HCT116 (cell line): ENCODE measurements around the gene TMEM60. TPM values are rescaled to one million over a fixed set of nuclear protein-coding genes. Genes with fewer than 3 reads are reported as not detected.

ENCODE experiments used
- ATAC-seq: fragments of 200-7000 bp; cut with Tn5 transposase; 2 replicates; pipeline ENCODE4 v1.9.1; 2020; ENCODE audit warnings: mild to moderate bottlenecking, moderate library complexity
- BruUV-seq: library from RNA; stranded (reverse); fragments of 400-500 nt; replicated peaks from 2 replicates; lab custom pipeline; 2021; lab: Mats Ljungman, UMichigan
- CTCF ChIA-PET: fragments of 300-600 bp; sonication (Branson Sonifier 250); formaldehyde crosslinking; loops from one replicate; lab custom pipeline; 2021; ENCODE audit warnings: antibody characterized with exemption; lab: Charles Lee
- POLR2A ChIA-PET: fragments of 300-600, 350-600 bp; sonication (Branson Sonifier 250); formaldehyde crosslinking; loops from one replicate; lab custom pipeline; 2021; ENCODE audit warnings: antibody characterized with exemption; lab: Charles Lee
- RAD21 ChIA-PET, 2 experiments: fragments of 300-600 bp; sonication (Branson Sonifier 250); formaldehyde crosslinking; loops; one replicate each; lab custom pipeline; 2023; ENCODE audit warnings: low total read pairs in 2 of 2; ENCODE audit not compliant: uncharacterized antibody in 2 of 2, unreplicated experiment in 2 of 2, low non-redundant PET in 1 of 2; lab: Charles Lee
- DNase-seq: peaks from one replicate; pipeline ENCODE4 v3.0.0-alpha.2; 2010; ENCODE audit warnings: low read depth, low spot score
- H2AFZ ChIP-seq: fragments of 200-600 bp; shearing (Covaris generic), sonication (generic); 2 replicates; pipeline ENCODE4 v1.6.1; 2017; ENCODE audit warnings: low read depth, mixed run types, mixed read lengths, antibody characterized with exemption, low read length; ENCODE audit not compliant: poor library complexity, severe bottlenecking
- H3K27ac ChIP-seq: 2 replicates; pipeline ENCODE4 v1.5.1; 2012; ENCODE audit warnings: low read depth, low read length
- H3K27me3 ChIP-seq: fragments of 200-600 bp; sonication (generic); 2 replicates; pipeline ENCODE4 v1.6.1; 2016; ENCODE audit warnings: mixed run types, low read length, mixed read lengths; ENCODE audit not compliant: insufficient read depth
- H3K36me3 ChIP-seq, 2 experiments: fragments of 200-500 bp in 1 of 2; fragments of 200-600 bp in 1 of 2; sonication (Bioruptor generic) in 1 of 2; sonication (generic) in 1 of 2; 2 replicates each; pipeline versions ENCODE4 v1.5.1 to v1.6.1; 2014 to 2016; ENCODE audit warnings: low read length in 2 of 2, inconsistent platforms in 1 of 2, mixed read lengths in 1 of 2, mixed run types in 1 of 2; ENCODE audit not compliant: insufficient read depth in 2 of 2, control insufficient read depth in 1 of 2
- H3K4me1 ChIP-seq, 2 experiments: fragments of 200-600 bp in 1 of 2; sonication (generic) in 1 of 2; 2 replicates each; pipeline versions ENCODE4 v1.5.1 to v1.6.1; 2012 to 2017; ENCODE audit warnings: low read length in 2 of 2, inconsistent platforms in 1 of 2, mild to moderate bottlenecking in 1 of 2, mixed read lengths in 1 of 2, mixed run types in 1 of 2, moderate library complexity in 1 of 2; ENCODE audit not compliant: insufficient read depth in 2 of 2, control insufficient read depth in 1 of 2
- H3K4me2 ChIP-seq: fragments of 200-600 bp; sonication (generic); 2 replicates; pipeline ENCODE4 v1.6.1; 2017; ENCODE audit warnings: mixed run types, low read length, mixed read lengths
- H3K4me3 ChIP-seq, 2 experiments: fragments of 200-600 bp in 1 of 2; sonication (generic) in 1 of 2; replicated peaks in 1 of 2; 2 replicates each; pipeline ENCODE4 v1.5.1; 2011 to 2016; ENCODE audit warnings: low read length in 2 of 2, control low read depth in 1 of 2, low read depth in 1 of 2, mild to moderate bottlenecking in 1 of 2, mixed read lengths in 1 of 2, mixed run types in 1 of 2
- H3K79me2 ChIP-seq: fragments of 200-600 bp; sonication (generic); 2 replicates; pipeline ENCODE4 v1.6.1; 2017; ENCODE audit warnings: mild to moderate bottlenecking, mixed run types, low read length, moderate library complexity, mixed read lengths; ENCODE audit not compliant: insufficient read depth
- H3K9ac ChIP-seq: fragments of 200-600 bp; sonication (generic); 2 replicates; pipeline ENCODE4 v1.6.1; 2016; ENCODE audit warnings: low read length, mixed read lengths
- H3K9me2 ChIP-seq: fragments of 200-600 bp; sonication (generic), shearing (Covaris generic); 2 replicates; pipeline ENCODE4 v1.6.1; 2017; ENCODE audit warnings: mixed run types, mild to moderate bottlenecking, moderate library complexity; ENCODE audit not compliant: insufficient read depth
- H3K9me3 ChIP-seq, 2 experiments: fragments of 200-500 bp in 1 of 2; fragments of 200-600 bp in 1 of 2; sonication (Bioruptor generic) in 1 of 2; sonication (generic) in 1 of 2; 2 replicates each; pipeline ENCODE4 v1.6.1; 2014 to 2017; ENCODE audit warnings: low read length in 2 of 2, mixed read lengths in 2 of 2, inconsistent platforms in 1 of 2, low read depth in 1 of 2, mild to moderate bottlenecking in 1 of 2, mixed run types in 1 of 2, moderate library complexity in 1 of 2; ENCODE audit not compliant: control insufficient read depth in 1 of 2, insufficient read depth in 1 of 2
- H4K20me1 ChIP-seq: fragments of 200-600 bp; sonication (generic), shearing (Covaris generic); 2 replicates; pipeline ENCODE4 v1.6.1; 2017; ENCODE audit warnings: mixed run types, mild to moderate bottlenecking, moderate library complexity; ENCODE audit not compliant: insufficient read depth
- EGR1 ChIP-seq: IDR thresholded peaks from 2 replicates; pipeline ENCODE4 v1.6.1; 2012; ENCODE audit warnings: low read depth
- EZH2 ChIP-seq: fragments of 200-600 bp; sonication (generic); IDR thresholded peaks from 2 replicates; pipeline ENCODE4 v1.6.1; 2017; ENCODE audit warnings: antibody characterized with exemption, mixed run types
- FOSL1 ChIP-seq: IDR thresholded peaks from 2 replicates; pipeline ENCODE4 v1.6.1; 2012; ENCODE audit warnings: low read depth
- POLR2A ChIP-seq: IDR thresholded peaks from 2 replicates; pipeline ENCODE4 v1.7.0; 2011; ENCODE audit warnings: borderline replicate concordance; ENCODE audit not compliant: insufficient read depth, insufficient read length; ENCODE audit errors: extremely low read depth
- POLR2AphosphoS5 ChIP-seq: IDR thresholded peaks from 2 replicates; pipeline ENCODE4 v1.6.1; 2011; ENCODE audit warnings: mild to moderate bottlenecking, low read depth, low read length, moderate library complexity
- intact Hi-C: fragments of 100-400 bp; cut with micrococcal nuclease; formaldehyde crosslinking; loops from 2 replicates; pipeline ENCODE4 v1.10.0; 2022
- total RNA-seq: library from RNA; stranded (reverse); gene quantifications from one replicate; pipeline ENCODE4 v1.2.1, GENCODE V29; 2021; ENCODE audit not compliant: unreplicated experiment

Gene TMEM60
- total RNA-seq, 1 experiment from 2014 or later: 10.3 TPM

- Histone ChIP-seq H3K36me3 (no peaks in the 10 kb centered on the region; a peak in 1 of 4 replicates), H3K4me2 (no peak overlapping the region), H3K4me1 (no peaks in the 10 kb centered on the region), H3K27ac (no peak overlapping the region), H3K9me3 (peaks cover 9 to 20% of the 10 kb centered on the region in 2 experiments; a peak in 3 of 4 replicates), H3K79me2 (peaks cover 50% of the 10 kb centered on the region), H2AFZ (no peak overlapping the region), H3K4me3 (no peak overlapping the region), H3K27me3 (no peaks in the 10 kb centered on the region), H4K20me1 (no peaks in the 10 kb centered on the region), H3K9ac (no peak overlapping the region), H3K9me2 (no peaks in the 10 kb centered on the region)
- no peak for TF ChIP-seq EGR1
- no peak for TF ChIP-seq POLR2AphosphoS5
- TF ChIP-seq EZH2: no peak
- TF ChIP-seq FOSL1: no peak
- ChIA-PET RAD21 (no interaction called here), CTCF (no interaction called here), POLR2A (no interaction called here)
- intact Hi-C loops: no loop called here
- DNase-seq: no peak
- no peak for ATAC-seq
- no TSS peak for BruUV-seq
Measured at GRCh38 chr7:77819021-77819420, 20.8 kb upstream of the TMEM60 start.

GRCh38 chr7:77813180-77813579 is 14.9 kb upstream of the TMEM60 start:
- no peaks in the 10 kb centered on the region for H3K9me2 ChIP-seq
- no peak overlapping the region for H3K9ac ChIP-seq
- POLR2A ChIA-PET: no interaction called here
- no peak overlapping the region for H3K4me3 ChIP-seq
- ATAC-seq (no peak), DNase-seq (no peak)
- peaks cover 45% of the 10 kb centered on the region for H3K79me2 ChIP-seq
- no peak overlapping the region for H3K4me2 ChIP-seq
- no peak overlapping the region for H3K27ac ChIP-seq
- H2AFZ ChIP-seq: no peak overlapping the region
- peaks cover 0 to 8% of the 10 kb centered on the region in 2 experiments; a peak in 1 of 4 replicates for H3K4me1 ChIP-seq
- CTCF ChIA-PET: no interaction called here
- H3K27me3 ChIP-seq: no peaks in the 10 kb centered on the region
- peaks cover 0 to 8% of the 10 kb centered on the region in 2 experiments; a peak in 1 of 4 replicates for H3K9me3 ChIP-seq
- TF ChIP-seq POLR2A (no peak), EGR1 (no peak)
- intact Hi-C loops: no loop called here
- H4K20me1 ChIP-seq: no peaks in the 10 kb centered on the region
- RAD21 ChIA-PET: no interaction called here
- no peaks in the 10 kb centered on the region; a peak in 1 of 4 replicates for H3K36me3 ChIP-seq
- BruUV-seq: no TSS peak
